Thyroid gland (tissue), 4 donors: ENCODE data around the gene EWSR1.

ENCODE experiments used
- POLR2A ChIP-seq, 2 donors: fragments of 450-650 bp; IDR thresholded peaks; one replicate each; pipeline ENCODE4 v1.6.1; 2017; ENCODE audit warnings: antibody characterized with exemption in 2 of 2, mild to moderate bottlenecking in 2 of 2, moderate library complexity in 1 of 2
- TF ChIP-seq, protein P1 (sequence below), 6 experiments: fragments of 200-600 bp in 3 of 6; fragments of 450-650 bp in 3 of 6; sonication (generic) in 3 of 6; IDR thresholded peaks; one replicate each; pipeline ENCODE4 v1.5.1; 2016 to 2019; ENCODE audit warnings: antibody characterized with exemption in 6 of 6, mild to moderate bottlenecking in 2 of 6, inconsistent platforms in 1 of 6, moderate library complexity in 1 of 6

- TF ChIP-seq, protein P1, sequence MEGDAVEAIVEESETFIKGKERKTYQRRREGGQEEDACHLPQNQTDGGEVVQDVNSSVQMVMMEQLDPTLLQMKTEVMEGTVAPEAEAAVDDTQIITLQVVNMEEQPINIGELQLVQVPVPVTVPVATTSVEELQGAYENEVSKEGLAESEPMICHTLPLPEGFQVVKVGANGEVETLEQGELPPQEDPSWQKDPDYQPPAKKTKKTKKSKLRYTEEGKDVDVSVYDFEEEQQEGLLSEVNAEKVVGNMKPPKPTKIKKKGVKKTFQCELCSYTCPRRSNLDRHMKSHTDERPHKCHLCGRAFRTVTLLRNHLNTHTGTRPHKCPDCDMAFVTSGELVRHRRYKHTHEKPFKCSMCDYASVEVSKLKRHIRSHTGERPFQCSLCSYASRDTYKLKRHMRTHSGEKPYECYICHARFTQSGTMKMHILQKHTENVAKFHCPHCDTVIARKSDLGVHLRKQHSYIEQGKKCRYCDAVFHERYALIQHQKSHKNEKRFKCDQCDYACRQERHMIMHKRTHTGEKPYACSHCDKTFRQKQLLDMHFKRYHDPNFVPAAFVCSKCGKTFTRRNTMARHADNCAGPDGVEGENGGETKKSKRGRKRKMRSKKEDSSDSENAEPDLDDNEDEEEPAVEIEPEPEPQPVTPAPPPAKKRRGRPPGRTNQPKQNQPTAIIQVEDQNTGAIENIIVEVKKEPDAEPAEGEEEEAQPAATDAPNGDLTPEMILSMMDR (IDR thresholded peaks at IDR 0.05), result no peak
- TF ChIP-seq POLR2A (IDR thresholded peaks at IDR 0.05), result no peak
Measured at GRCh38 chr22:29256606-29257325, 11.3 kb upstream of the EWSR1 start.
